A673 (cell line): Measurements from ENCODE around the gene THSD4. TPM values are rescaled to one million over a fixed set of nuclear protein-coding genes. Genes with fewer than 3 reads are reported as not detected.

ENCODE experiments used
- BruUV-seq: library from RNA; stranded (reverse); fragments of 400-500 nt; replicated peaks from 2 replicates; lab custom pipeline; 2021; lab: Mats Ljungman, UMichigan
- CTCF ChIA-PET: fragments of 300-600 bp; sonication (Branson Sonifier 250); formaldehyde crosslinking; loops from one replicate; lab custom pipeline; 2022; ENCODE audit warnings: antibody characterized with exemption; lab: Charles Lee
- POLR2A ChIA-PET: fragments of 300-600 bp; sonication (Branson Sonifier 250); formaldehyde crosslinking; loops from one replicate; lab custom pipeline; 2022; ENCODE audit warnings: antibody characterized with exemption; ENCODE audit not compliant: low non-redundant PET; lab: Charles Lee
- DNase-seq: peaks from one replicate; pipeline ENCODE4 v3.0.0-alpha.2; 2015; ENCODE audit warnings: low spot score
- H3K27ac ChIP-seq: fragments of 200-600 bp; sonication (generic); 2 replicates; pipeline ENCODE4 v1.5.1; 2016; ENCODE audit warnings: mixed run types, low read depth, mild to moderate bottlenecking, mixed read lengths, antibody characterized with exemption, low read length; ENCODE audit not compliant: poor library complexity, severe bottlenecking
- H3K27me3 ChIP-seq: fragments of 200-600 bp; sonication (generic); replicated peaks from 2 replicates; pipeline ENCODE4 v1.6.1; 2017; ENCODE audit warnings: mixed run types, low read depth, mild to moderate bottlenecking, mixed read lengths, antibody characterized with exemption, low read length; ENCODE audit not compliant: insufficient read depth, poor library complexity
- H3K36me3 ChIP-seq: fragments of 200-600 bp; sonication (generic); 2 replicates; pipeline ENCODE4 v1.6.1; 2016; ENCODE audit warnings: mixed run types, mild to moderate bottlenecking, mixed read lengths, antibody characterized with exemption, low read length; ENCODE audit not compliant: insufficient read depth, poor library complexity, severe bottlenecking
- H3K4me1 ChIP-seq: fragments of 200-600 bp; sonication (generic); 2 replicates; pipeline ENCODE4 v1.6.1; 2017; ENCODE audit warnings: mixed run types, mild to moderate bottlenecking, mixed read lengths, antibody characterized with exemption, low read length; ENCODE audit not compliant: insufficient read depth, poor library complexity, severe bottlenecking
- H3K4me3 ChIP-seq: fragments of 200-600 bp; sonication (generic); 2 replicates; pipeline ENCODE4 v1.5.1; 2016; ENCODE audit warnings: low read depth, mixed run types, mild to moderate bottlenecking, mixed read lengths, low read length; ENCODE audit not compliant: poor library complexity, severe bottlenecking
- H3K9me3 ChIP-seq: fragments of 200-600 bp; sonication (generic); 2 replicates; pipeline ENCODE4 v1.6.1; 2016; ENCODE audit warnings: mixed run types, low read depth, mild to moderate bottlenecking, mixed read lengths, antibody characterized with exemption, low read length; ENCODE audit not compliant: poor library complexity, severe bottlenecking
- CTCF ChIP-seq: fragments of 300-800, 200-600 bp; sonication (generic); conservative IDR thresholded peaks from 2 replicates; pipeline ENCODE4 v1.5.1; 2017; ENCODE audit warnings: low read depth, mild to moderate bottlenecking, antibody characterized with exemption, low read length, moderate library complexity, mixed read lengths
- EZH2 ChIP-seq: fragments of 200-600 bp; sonication (generic); IDR thresholded peaks from 2 replicates; pipeline ENCODE4 v1.6.1; 2017; ENCODE audit warnings: borderline replicate concordance, low read depth, mild to moderate bottlenecking, mixed read lengths, antibody characterized with exemption, low read length; ENCODE audit not compliant: poor library complexity, severe bottlenecking
- intact Hi-C: fragments of 100-400 bp; cut with micrococcal nuclease; formaldehyde crosslinking; loops from one replicate; pipeline ENCODE4 v1.10.0; 2022; ENCODE audit not compliant: unreplicated experiment
- total RNA-seq: library from RNA; stranded (reverse); gene quantifications from 2 replicates; pipeline ENCODE4 v1.2.3, GENCODE V29; 2021

THSD4 gene
- total RNA-seq, 1 experiment from 2014 or later = 2.4 TPM

GRCh38 chr15:71079208-71080044 is 35.8 kb upstream of the THSD4 start:
- Histone ChIP-seq H3K9me3 (no peaks in the 10 kb centered on the region), H3K4me1 (no peaks in the 10 kb centered on the region), H3K4me3 (no peak overlapping the region), H3K27me3 (no peaks in the 10 kb centered on the region), H3K36me3 (no peaks in the 10 kb centered on the region), H3K27ac (no peak overlapping the region)
- intact Hi-C loops = no loop called here
- TF ChIP-seq EZH2 (no peak), CTCF (no peak)
- no TSS peak for BruUV-seq
- ChIA-PET CTCF (no interaction called here), POLR2A (no interaction called here)
- peak; percentile 22 for DNase-seq

- CTCF ChIA-PET = no interaction called here
- no peak for DNase-seq
Observed at GRCh38 chr15:71080166-71080565, 35.1 kb upstream of the THSD4 start.

GRCh38 chr15:71080705-71081104 is 34.6 kb upstream of the THSD4 start:
- no peaks in the 10 kb centered on the region for H3K9me3 ChIP-seq
- ChIA-PET POLR2A (no interaction called here), CTCF (no interaction called here)
- BruUV-seq = no TSS peak
- no peaks in the 10 kb centered on the region for H3K36me3 ChIP-seq
- intact Hi-C loops = no loop called here
- DNase-seq = no peak
- H3K27ac ChIP-seq = no peak overlapping the region
- no peak overlapping the region for H3K4me3 ChIP-seq
- TF ChIP-seq EZH2 = no peak
- no peak for TF ChIP-seq CTCF
- no peaks in the 10 kb centered on the region for H3K27me3 ChIP-seq
- no peaks in the 10 kb centered on the region for H3K4me1 ChIP-seq

More at GRCh38 chr15:71080166-71080565, 35.1 kb upstream of the THSD4 start:
- H3K4me1 ChIP-seq = no peaks in the 10 kb centered on the region
- H3K27ac ChIP-seq = no peak overlapping the region
- H3K4me3 ChIP-seq = no peak overlapping the region
- BruUV-seq = no TSS peak
- H3K27me3 ChIP-seq = no peaks in the 10 kb centered on the region
- no peaks in the 10 kb centered on the region for H3K9me3 ChIP-seq
- no peak for TF ChIP-seq CTCF
- TF ChIP-seq EZH2 = no peak
- no peaks in the 10 kb centered on the region for H3K36me3 ChIP-seq
- intact Hi-C loops = no loop called here
- POLR2A ChIA-PET = no interaction called here
